ENCODE data around the gene PDZD4. TPM values are rescaled to one million over a fixed set of nuclear protein-coding genes. Genes with fewer than 3 reads are reported as not detected.

Gene PDZD4
- total RNA-seq, 6 experiments from 2014 or later, result not detected

GRCh38 chrX:153800177-153800722, 30.1 kb downstream of the PDZD4 start:
- Mint-ChIP-seq H3K27me3 (ENCODE audit: insufficient read depth) (peaks cover 1% of the 10 kb centered on the region), H3K4me1 (ENCODE audit: low read depth) (peaks cover 10% of the 10 kb centered on the region; the same call in 1 of the 2 replicates), H3K36me3 (ENCODE audit: low read depth) (no peaks in the 10 kb centered on the region), H3K27ac (no peak overlapping the region), H3K4me3 (no peak overlapping the region), H3K9me3 (no peaks in the 10 kb centered on the region)
- DNase-seq, result no peak
- TF ChIP-seq CTCF (IDR thresholded peaks at IDR 0.05), result no peak

- H3K4me1 Mint-ChIP-seq (ENCODE audit: low read depth), result peaks cover 10% of the 10 kb centered on the region; the same call in 1 of the 2 replicates
- H3K9me3 Mint-ChIP-seq, result no peaks in the 10 kb centered on the region
- peaks cover 1% of the 10 kb centered on the region for H3K27me3 Mint-ChIP-seq (ENCODE audit: insufficient read depth)
- no peak overlapping the region for H3K27ac Mint-ChIP-seq
- TF ChIP-seq CTCF (IDR thresholded peaks at IDR 0.05), result no peak
- no peaks in the 10 kb centered on the region for H3K36me3 Mint-ChIP-seq (ENCODE audit: low read depth)
- no peak for DNase-seq
- H3K4me3 Mint-ChIP-seq, result no peak overlapping the region
These were observed 31.0 kb downstream of the PDZD4 start for GRCh38 chrX:153799326-153799725.

GRCh38 chrX:153797415-153798015, 32.8 kb downstream of the PDZD4 start:
- Mint-ChIP-seq H3K36me3 (ENCODE audit: low read depth) (peaks cover 4% of the 10 kb centered on the region), H3K9me3 (no peaks in the 10 kb centered on the region), H3K4me1 (ENCODE audit: low read depth) (peaks cover 18% of the 10 kb centered on the region), H3K27me3 (ENCODE audit: insufficient read depth) (peaks cover 4% of the 10 kb centered on the region), H3K27ac (no peak overlapping the region), H3K4me3 (no peak overlapping the region)
- TF ChIP-seq CTCF (IDR thresholded peaks at IDR 0.05), result no peak
- no peak for DNase-seq

GRCh38 chrX:153794897-153795816, 35.2 kb downstream of the PDZD4 start:
- Mint-ChIP-seq H3K4me3 (peak overlapping the region; percentile 95), H3K27ac (peak overlapping the region; percentile 76)

More at GRCh38 chrX:153794897-153795816, 35.2 kb downstream of the PDZD4 start:
- H3K36me3 Mint-ChIP-seq (ENCODE audit: low read depth), result peaks cover 4% of the 10 kb centered on the region
- H3K4me1 Mint-ChIP-seq (ENCODE audit: low read depth), result peaks cover 18% of the 10 kb centered on the region
- TF ChIP-seq CTCF (IDR thresholded peaks at IDR 0.05), result no peak
- H3K9me3 Mint-ChIP-seq, result no peaks in the 10 kb centered on the region
- H3K27me3 Mint-ChIP-seq (ENCODE audit: insufficient read depth), result peaks cover 2% of the 10 kb centered on the region; the same call in 1 of the 2 replicates
- no peak for DNase-seq
